Measurements from ENCODE around the gene FNDC1.

DNA sequence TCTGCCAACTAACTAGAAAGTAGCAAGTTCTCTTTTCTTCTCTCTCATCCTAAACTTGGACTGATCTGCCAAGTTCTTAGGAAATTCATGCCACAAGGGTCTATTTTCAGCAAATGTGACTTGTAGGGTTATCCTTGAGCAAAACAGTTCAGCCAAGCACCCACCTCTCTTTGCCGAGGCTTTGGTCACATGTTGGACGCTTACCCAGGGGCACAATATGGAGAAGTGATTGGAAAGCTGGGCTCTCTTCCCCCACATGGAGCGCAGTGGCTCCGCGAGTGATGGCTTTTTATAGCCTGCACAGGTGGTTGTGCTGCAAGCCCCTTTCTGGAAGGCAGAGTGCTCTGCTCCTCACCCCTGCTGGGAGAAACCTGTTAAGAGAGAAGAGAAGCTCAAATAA lies 47.7 kb upstream of the FNDC1 start:
- TF ChIP-seq CTCF (IDR thresholded peaks at IDR 0.05) (no peak), POLR2A (IDR thresholded peaks at IDR 0.05) (no peak), POLR2AphosphoS5 (IDR thresholded peaks at IDR 0.05) (no peak)
